MCF 10A (cell line): ENCODE results near the gene ZNF18. TPM values are rescaled to one million over a fixed set of nuclear protein-coding genes. Genes with fewer than 3 reads are reported as not detected.
A peak's percentile ranks its signal among the peaks of the same experiment; 100 is the strongest.

Experiments
- BruUV-seq: library from RNA; stranded (reverse); fragments of 400-500 nt; replicated peaks from 2 replicates; lab custom pipeline; 2021; lab: Mats Ljungman, UMichigan
- CTCF ChIA-PET: fragments of 300-600 bp; sonication (Branson Sonifier 250); formaldehyde crosslinking; extraction: SDS; loops from one replicate; lab custom pipeline; 2021; ENCODE audit warnings: antibody characterized with exemption, inconsistent platforms; lab: Yijun Ruan, JAX
- POLR2A ChIA-PET: fragments of 300-600, 350-650 bp; sonication (Branson Sonifier 250); formaldehyde crosslinking; extraction: SDS; loops from one replicate; lab custom pipeline; 2020; ENCODE audit warnings: antibody characterized with exemption, inconsistent platforms; lab: Yijun Ruan, JAX
- DNase-seq: peaks from one replicate; pipeline ENCODE4 v3.0.0-alpha.2; 2018; ENCODE audit not compliant: unreplicated experiment
- H3K27ac Mint-ChIP-seq: one replicate; pipeline ENCODE4 v1.8.0; 2022; ENCODE audit warnings: mild to moderate bottlenecking, low read depth, mixed read lengths; ENCODE audit not compliant: unreplicated experiment
- H3K27me3 Mint-ChIP-seq: one replicate; pipeline ENCODE4 v1.8.0; 2022; ENCODE audit warnings: mixed read lengths; ENCODE audit not compliant: insufficient read depth, unreplicated experiment
- H3K36me3 Mint-ChIP-seq: one replicate; pipeline ENCODE4 v1.8.0; 2022; ENCODE audit warnings: mild to moderate bottlenecking, moderate library complexity, mixed read lengths; ENCODE audit not compliant: insufficient read depth, unreplicated experiment
- H3K4me1 Mint-ChIP-seq: one replicate; pipeline ENCODE4 v1.8.0; 2022; ENCODE audit warnings: mixed read lengths; ENCODE audit not compliant: insufficient read depth, unreplicated experiment
- H3K4me3 Mint-ChIP-seq: one replicate; pipeline ENCODE4 v1.8.0; 2022; ENCODE audit warnings: mild to moderate bottlenecking, moderate library complexity, mixed read lengths; ENCODE audit not compliant: unreplicated experiment
- H3K9me3 Mint-ChIP-seq: one replicate; pipeline ENCODE4 v1.8.0; 2022; ENCODE audit warnings: mixed read lengths; ENCODE audit not compliant: unreplicated experiment
- intact Hi-C: fragments of 100-400 bp; cut with micrococcal nuclease; formaldehyde crosslinking; loops from 2 replicates; pipeline ENCODE4 v1.14.1; 2022
- total RNA-seq: library from RNA; stranded (reverse); gene quantifications from 2 replicates; pipeline ENCODE4 v1.2.3, GENCODE V29; 2022
- TF ChIP-seq, protein P1 (sequence below): fragments of 200-600 bp; IDR thresholded peaks from one replicate; pipeline ENCODE4 v1.8.0; 2022; ENCODE audit warnings: antibody characterized with exemption, mild to moderate bottlenecking; ENCODE audit not compliant: unreplicated experiment

The ZNF18 gene
- total RNA-seq, 1 experiment from 2014 or later, result 7.3 TPM

DNA sequence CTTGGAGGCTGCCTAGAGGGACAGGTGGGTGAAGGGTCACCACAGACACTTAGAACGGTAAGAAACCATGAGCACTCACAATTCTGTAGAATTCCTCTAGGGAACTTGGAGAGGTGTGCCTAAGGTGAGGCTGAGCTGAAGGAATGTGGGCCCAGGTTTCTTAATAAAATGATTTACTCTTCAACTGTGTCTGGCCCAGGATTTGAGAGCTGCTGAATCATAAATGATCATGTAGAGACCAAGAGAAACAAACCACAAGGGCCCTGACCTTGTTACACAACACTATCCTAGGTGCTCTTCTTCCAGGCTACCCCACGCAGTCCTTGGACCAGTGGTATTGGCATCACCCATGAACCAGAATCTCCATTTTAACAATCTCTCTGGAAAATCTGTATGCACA is 27.7 kb downstream of the ZNF18 start:
- no peak overlapping the region for H3K4me3 Mint-ChIP-seq
- H3K4me1 Mint-ChIP-seq, result peaks cover 5% of the 10 kb centered on the region
- CTCF ChIA-PET, result interaction anchor here (0.6 to 2.2 kb wide), 6 partner anchors 11 to 1253 kb away, joined by 3 to 9 read pairs (median 4); no protein-coding TSS in a partner anchor
- H3K27me3 Mint-ChIP-seq, result no peaks in the 10 kb centered on the region
- no peak overlapping the region for H3K27ac Mint-ChIP-seq
- no peaks in the 10 kb centered on the region for H3K36me3 Mint-ChIP-seq
- POLR2A ChIA-PET, result interaction anchor here (0.9 to 3.0 kb wide), 4 partner anchors 21 to 30 kb away, joined by 3 to 18 read pairs (median 8); partner anchors contain the start of gene ZNF18
- intact Hi-C loops, result no loop called here
- peaks cover 31% of the 10 kb centered on the region for H3K9me3 Mint-ChIP-seq
- TF ChIP-seq, protein P1, sequence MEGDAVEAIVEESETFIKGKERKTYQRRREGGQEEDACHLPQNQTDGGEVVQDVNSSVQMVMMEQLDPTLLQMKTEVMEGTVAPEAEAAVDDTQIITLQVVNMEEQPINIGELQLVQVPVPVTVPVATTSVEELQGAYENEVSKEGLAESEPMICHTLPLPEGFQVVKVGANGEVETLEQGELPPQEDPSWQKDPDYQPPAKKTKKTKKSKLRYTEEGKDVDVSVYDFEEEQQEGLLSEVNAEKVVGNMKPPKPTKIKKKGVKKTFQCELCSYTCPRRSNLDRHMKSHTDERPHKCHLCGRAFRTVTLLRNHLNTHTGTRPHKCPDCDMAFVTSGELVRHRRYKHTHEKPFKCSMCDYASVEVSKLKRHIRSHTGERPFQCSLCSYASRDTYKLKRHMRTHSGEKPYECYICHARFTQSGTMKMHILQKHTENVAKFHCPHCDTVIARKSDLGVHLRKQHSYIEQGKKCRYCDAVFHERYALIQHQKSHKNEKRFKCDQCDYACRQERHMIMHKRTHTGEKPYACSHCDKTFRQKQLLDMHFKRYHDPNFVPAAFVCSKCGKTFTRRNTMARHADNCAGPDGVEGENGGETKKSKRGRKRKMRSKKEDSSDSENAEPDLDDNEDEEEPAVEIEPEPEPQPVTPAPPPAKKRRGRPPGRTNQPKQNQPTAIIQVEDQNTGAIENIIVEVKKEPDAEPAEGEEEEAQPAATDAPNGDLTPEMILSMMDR, result no peak
- DNase-seq, result peak; percentile 12
- BruUV-seq, result no TSS peak

DNA sequence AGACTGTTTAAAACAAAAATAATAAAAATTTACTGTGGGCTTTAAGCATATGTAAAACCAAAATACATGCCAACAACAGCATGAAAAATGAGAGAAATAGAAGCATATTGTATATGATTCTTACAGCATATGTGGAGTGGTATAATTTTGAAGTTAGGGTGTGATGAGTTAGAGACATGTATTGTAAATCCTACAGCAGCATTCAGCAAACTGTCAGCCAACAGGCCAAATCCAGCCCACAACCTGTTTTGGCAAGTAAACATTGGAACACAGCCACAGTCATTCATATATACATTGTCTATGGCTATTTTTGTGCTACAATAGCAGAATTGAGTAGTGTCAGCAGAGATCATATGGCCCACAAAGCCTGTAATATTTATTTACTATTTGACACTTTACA is 42.3 kb downstream of the ZNF18 start:
- ChIA-PET POLR2A (interaction anchor here (0.7 to 1.3 kb wide), 3 partner anchors 10 to 70 kb away, joined by 3 to 11 read pairs (median 4); no protein-coding TSS in a partner anchor), CTCF (interaction anchor here (1.1 to 1.6 kb wide), 3 partner anchors 19 to 31 kb away, joined by 3 to 9 read pairs (median 7); no protein-coding TSS in a partner anchor)
- H3K4me1 Mint-ChIP-seq, result peaks cover 4% of the 10 kb centered on the region
- TF ChIP-seq, protein P1, result no peak
- intact Hi-C loops, result no loop called here
- no peaks in the 10 kb centered on the region for H3K9me3 Mint-ChIP-seq
- no TSS peak for BruUV-seq
- H3K27me3 Mint-ChIP-seq, result no peaks in the 10 kb centered on the region
- peak; percentile 17 for DNase-seq
- no peaks in the 10 kb centered on the region for H3K36me3 Mint-ChIP-seq
- H3K4me3 Mint-ChIP-seq, result no peak overlapping the region
- H3K27ac Mint-ChIP-seq, result no peak overlapping the region

DNA sequence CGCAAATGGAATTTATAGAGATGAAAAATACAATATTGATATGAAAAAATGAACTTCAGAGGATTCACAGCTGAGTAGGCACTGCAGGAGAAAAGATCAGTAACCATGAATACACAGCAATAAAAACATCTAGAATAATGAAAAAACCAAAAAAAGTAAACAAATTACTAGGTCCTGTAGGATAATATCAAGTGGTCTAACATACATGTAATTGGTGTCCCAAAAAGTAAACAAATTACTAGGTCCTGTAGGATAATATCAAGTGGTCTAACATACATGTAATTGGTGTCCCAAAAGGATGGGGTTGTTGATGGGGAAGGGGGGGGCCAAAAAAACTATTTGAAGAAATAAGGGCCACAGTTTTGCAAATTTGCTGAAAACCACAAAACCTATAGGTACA is 43.4 kb downstream of the ZNF18 start:
- no peak for DNase-seq
- Mint-ChIP-seq H3K9me3 (no peaks in the 10 kb centered on the region), H3K36me3 (no peaks in the 10 kb centered on the region), H3K27ac (no peak overlapping the region), H3K27me3 (no peaks in the 10 kb centered on the region), H3K4me1 (peaks cover 12% of the 10 kb centered on the region), H3K4me3 (no peak overlapping the region)
- BruUV-seq, result no TSS peak
- intact Hi-C loops, result no loop called here
- POLR2A ChIA-PET, result interaction anchor here (1.3 kb wide), 1 partner anchor 9 kb away, joined by 11 read pairs; no protein-coding TSS in a partner anchor
- TF ChIP-seq, protein P1, result no peak
- CTCF ChIA-PET, result interaction anchor here (0.6 to 1.6 kb wide), 5 partner anchors 18 to 1624 kb away, joined by 3 to 7 read pairs (median 4); no protein-coding TSS in a partner anchor

DNA sequence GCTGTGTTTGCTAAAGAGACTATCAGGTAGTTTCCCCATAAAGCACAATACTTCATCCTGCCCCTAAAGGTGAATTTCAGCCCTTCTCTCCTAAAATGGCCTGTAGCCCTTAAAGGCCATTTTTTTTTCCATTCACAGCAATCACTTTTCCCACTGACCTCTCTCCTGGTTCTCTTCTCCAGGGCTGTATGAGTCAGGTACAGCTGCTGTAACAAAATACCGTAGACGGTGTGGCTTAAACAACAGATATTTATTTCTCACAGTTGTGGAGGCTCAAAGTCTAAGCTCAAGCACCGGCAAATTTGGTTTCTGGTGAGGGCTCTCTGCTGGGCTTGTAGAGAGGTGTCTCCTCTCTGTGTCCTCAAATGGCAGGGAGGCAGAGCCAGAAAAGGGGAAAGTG is 44.7 kb downstream of the ZNF18 start:
- CTCF ChIA-PET, result interaction anchor here (0.8 to 1.6 kb wide), 2 partner anchors 9 to 14 kb away, joined by 4 to 5 read pairs; no protein-coding TSS in a partner anchor
- Mint-ChIP-seq H3K4me3 (no peak overlapping the region), H3K4me1 (peaks cover 19% of the 10 kb centered on the region), H3K36me3 (no peaks in the 10 kb centered on the region), H3K27me3 (no peaks in the 10 kb centered on the region), H3K27ac (no peak overlapping the region), H3K9me3 (no peaks in the 10 kb centered on the region)
- TF ChIP-seq, protein P1, result no peak
- DNase-seq, result no peak
- intact Hi-C loops, result no loop called here
- POLR2A ChIA-PET, result no interaction called here
- BruUV-seq, result no TSS peak
